HG02943 (cell line): Measurements from ENCODE around the gene NAP1L4.
A peak's percentile ranks its signal among the peaks of the same experiment; 100 is the strongest.

Experiments
- ATAC-seq: cut with Tn5 transposase; IDR thresholded peaks from one replicate; pipeline ENCODE4 v1.9.1; 2021; ENCODE audit warnings: mild to moderate bottlenecking, low read depth, moderate library complexity; ENCODE audit not compliant: unreplicated experiment

Gene NAP1L4

GRCh38 chr11:2995893-2996554, 3.9 kb upstream of the NAP1L4 start:
- ATAC-seq, result no peak

- no peak for ATAC-seq
Measured at GRCh38 chr11:2995031-2995561, 3.0 kb upstream of the NAP1L4 start.

GRCh38 chr11:2994336-2994730, 2.2 kb upstream of the NAP1L4 start:
- ATAC-seq, result no peak

GRCh38 chr11:2992997-2993325, 832 bp upstream of the NAP1L4 start:
- no peak for ATAC-seq

GRCh38 chr11:2991452-2992233, 486 bp downstream of the NAP1L4 start:
- ATAC-seq, result peak; percentile 46

- no peak for ATAC-seq
Measured at GRCh38 chr11:2990617-2991451, 1.3 kb downstream of the NAP1L4 start.

GRCh38 chr11:2989551-2989950, 2.6 kb downstream of the NAP1L4 start:
- no peak for ATAC-seq

GRCh38 chr11:2989006-2989405, 3.1 kb downstream of the NAP1L4 start:
- no peak for ATAC-seq

GRCh38 chr11:2987881-2988861, 4.0 kb downstream of the NAP1L4 start:
- ATAC-seq, result no peak

- ATAC-seq, result no peak
Measured at GRCh38 chr11:2983908-2984307, 8.2 kb downstream of the NAP1L4 start.

GRCh38 chr11:2982214-2982613, 9.9 kb downstream of the NAP1L4 start:
- no peak for ATAC-seq

GRCh38 chr11:2981130-2981529, 11.0 kb downstream of the NAP1L4 start:
- ATAC-seq, result no peak

GRCh38 chr11:2980168-2980840, 11.8 kb downstream of the NAP1L4 start:
- ATAC-seq, result no peak

GRCh38 chr11:2977113-2977512, 15.0 kb downstream of the NAP1L4 start:
- ATAC-seq, result no peak

- ATAC-seq, result no peak
Measured at GRCh38 chr11:2976294-2977063, 15.7 kb downstream of the NAP1L4 start.

- no peak for ATAC-seq
Measured at GRCh38 chr11:2975594-2975993, 16.5 kb downstream of the NAP1L4 start.

GRCh38 chr11:2974272-2974671, 17.9 kb downstream of the NAP1L4 start:
- ATAC-seq, result no peak

- no peak for ATAC-seq
Measured at GRCh38 chr11:2968341-2968900, 23.7 kb downstream of the NAP1L4 start.
